WERI-Rb-1 (cell line): ENCODE measurements around the gene DPP3.
"Not testable (repeated sequence)": the region's sequence is repeated elsewhere in the genome, so short reads cannot be mapped to it uniquely, and the experiment has no call there.

Experiments
- DNase-seq: peaks from one replicate; pipeline ENCODE4 v3.0.0-alpha.2; 2020
- H3K27ac ChIP-seq: fragments of 250-450 bp; sonication (Bioruptor Pico); 2 replicates; pipeline ENCODE4 v1.5.1; 2020; ENCODE audit warnings: mild to moderate bottlenecking, moderate library complexity
- H3K27me3 ChIP-seq: fragments of 250-450 bp; sonication (Bioruptor Pico); 2 replicates; pipeline ENCODE4 v1.5.1; 2021; ENCODE audit warnings: mild to moderate bottlenecking, low read depth, moderate library complexity; ENCODE audit not compliant: insufficient read depth, severe bottlenecking
- H3K36me3 ChIP-seq: fragments of 250-450 bp; sonication (Bioruptor Pico); 2 replicates; pipeline ENCODE4 v1.5.1; 2020; ENCODE audit warnings: mild to moderate bottlenecking, moderate library complexity
- H3K4me3 ChIP-seq: 2 replicates; pipeline ENCODE4 v1.5.1; 2011; ENCODE audit warnings: low read depth, mild to moderate bottlenecking, control low read depth, low read length
- H3K9me3 ChIP-seq: fragments of 250-450 bp; sonication (Bioruptor Pico); 2 replicates; pipeline ENCODE4 v1.5.1; 2021; ENCODE audit warnings: mild to moderate bottlenecking, moderate library complexity; ENCODE audit not compliant: severe bottlenecking
- TF ChIP-seq, protein P1 (sequence below): IDR thresholded peaks from 2 replicates; pipeline ENCODE4 v1.5.1; 2011; ENCODE audit warnings: low read depth, mild to moderate bottlenecking, control low read depth, inconsistent platforms, low read length

DPP3 gene

GRCh38 chr11:66531841-66532240, 51.6 kb downstream of the DPP3 start:
- Histone ChIP-seq H3K36me3 (peaks cover 28% of the 10 kb centered on the region), H3K27ac (no peak overlapping the region), H3K9me3 (no peaks in the 10 kb centered on the region), H3K27me3 (no peaks in the 10 kb centered on the region), H3K4me3 (no peak overlapping the region)
- TF ChIP-seq, protein P1, sequence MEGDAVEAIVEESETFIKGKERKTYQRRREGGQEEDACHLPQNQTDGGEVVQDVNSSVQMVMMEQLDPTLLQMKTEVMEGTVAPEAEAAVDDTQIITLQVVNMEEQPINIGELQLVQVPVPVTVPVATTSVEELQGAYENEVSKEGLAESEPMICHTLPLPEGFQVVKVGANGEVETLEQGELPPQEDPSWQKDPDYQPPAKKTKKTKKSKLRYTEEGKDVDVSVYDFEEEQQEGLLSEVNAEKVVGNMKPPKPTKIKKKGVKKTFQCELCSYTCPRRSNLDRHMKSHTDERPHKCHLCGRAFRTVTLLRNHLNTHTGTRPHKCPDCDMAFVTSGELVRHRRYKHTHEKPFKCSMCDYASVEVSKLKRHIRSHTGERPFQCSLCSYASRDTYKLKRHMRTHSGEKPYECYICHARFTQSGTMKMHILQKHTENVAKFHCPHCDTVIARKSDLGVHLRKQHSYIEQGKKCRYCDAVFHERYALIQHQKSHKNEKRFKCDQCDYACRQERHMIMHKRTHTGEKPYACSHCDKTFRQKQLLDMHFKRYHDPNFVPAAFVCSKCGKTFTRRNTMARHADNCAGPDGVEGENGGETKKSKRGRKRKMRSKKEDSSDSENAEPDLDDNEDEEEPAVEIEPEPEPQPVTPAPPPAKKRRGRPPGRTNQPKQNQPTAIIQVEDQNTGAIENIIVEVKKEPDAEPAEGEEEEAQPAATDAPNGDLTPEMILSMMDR: no peak
- no peak for DNase-seq

DNA sequence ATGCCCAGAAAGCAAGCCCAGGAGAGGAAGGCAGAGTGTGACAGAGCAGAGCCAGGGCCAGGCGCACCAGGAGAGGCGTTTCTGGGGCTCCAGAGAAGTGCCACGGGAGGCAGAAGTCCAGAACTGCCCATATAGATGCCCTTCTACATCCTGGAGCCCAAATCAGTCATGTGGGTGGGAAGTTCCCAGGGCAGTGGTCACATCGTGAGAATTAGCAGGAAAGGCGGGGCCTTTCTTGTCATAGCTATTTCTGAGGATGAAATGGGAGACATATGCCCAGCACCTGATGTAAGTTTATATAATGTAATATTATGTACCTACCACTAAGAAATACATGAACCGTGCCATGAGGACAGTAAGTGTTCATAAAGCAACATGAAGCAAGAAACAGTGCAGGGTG, 52.5 kb downstream of the DPP3 start:
- peaks cover 31% of the 10 kb centered on the region for H3K36me3 ChIP-seq
- TF ChIP-seq, protein P1: no peak
- H3K27ac ChIP-seq: no peak overlapping the region
- no peaks in the 10 kb centered on the region for H3K27me3 ChIP-seq
- no peak overlapping the region for H3K4me3 ChIP-seq
- no peaks in the 10 kb centered on the region for H3K9me3 ChIP-seq
- DNase-seq: no peak

DNA sequence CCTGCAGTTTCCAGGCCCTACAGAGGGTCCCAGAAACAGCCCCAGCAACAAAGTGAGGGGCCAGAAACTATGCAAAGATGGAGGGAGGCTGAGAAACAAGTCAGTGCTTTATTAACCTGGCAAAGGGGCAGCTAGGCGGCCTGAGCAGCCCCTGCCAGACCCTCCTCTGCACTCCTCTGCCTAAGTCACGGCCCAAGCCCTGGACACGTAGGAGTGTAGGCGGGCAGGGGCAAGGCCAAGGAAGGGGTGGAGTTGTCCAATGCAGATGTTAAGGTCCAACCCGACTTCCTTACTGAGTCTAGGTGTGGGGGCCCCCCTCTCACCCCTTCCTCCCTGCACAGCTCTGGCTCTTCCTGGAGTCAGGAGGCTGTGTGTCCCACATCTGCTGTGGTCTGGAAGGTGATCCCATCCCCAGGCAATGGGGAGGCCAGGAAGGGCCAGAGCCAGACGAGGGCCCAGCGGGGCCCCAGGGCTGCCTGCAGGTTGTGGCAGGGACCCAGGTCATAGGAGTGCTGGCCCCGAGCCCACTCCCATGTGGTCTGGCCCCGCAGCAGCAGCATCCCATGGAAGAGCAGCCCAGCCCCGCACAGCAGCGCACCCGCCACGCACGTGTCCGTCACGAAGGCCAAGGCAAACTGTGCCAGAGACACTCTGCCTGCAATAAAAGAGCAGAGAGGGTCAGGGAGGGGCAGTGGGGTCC, 59.1 kb downstream of the DPP3 start:
- TF ChIP-seq, protein P1: no peak
- Histone ChIP-seq H3K9me3 (no peaks in the 10 kb centered on the region), H3K27ac (no peak overlapping the region), H3K4me3 (no peak overlapping the region), H3K36me3 (peaks cover 19% of the 10 kb centered on the region), H3K27me3 (no peaks in the 10 kb centered on the region)
- no peak for DNase-seq

DNA sequence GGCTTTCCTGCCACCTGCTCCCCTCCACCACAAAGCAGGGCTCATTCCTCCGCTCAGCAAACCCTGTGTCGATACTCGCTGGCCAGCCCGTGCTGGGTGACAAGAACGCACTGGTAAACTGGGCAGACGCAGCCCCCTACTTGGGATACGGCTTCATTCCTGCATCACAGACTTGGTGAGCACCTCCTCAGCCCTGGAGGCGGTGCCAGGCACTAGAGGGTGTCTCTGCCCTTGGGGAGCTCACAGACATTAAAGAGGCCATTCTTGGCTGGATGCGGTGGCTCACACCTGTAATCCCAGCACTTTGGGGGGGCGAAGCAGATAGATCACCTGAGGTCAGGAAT, 59.6 kb downstream of the DPP3 start:
- Histone ChIP-seq H3K27ac (no peak overlapping the region), H3K4me3 (no peak overlapping the region), H3K9me3 (no peaks in the 10 kb centered on the region), H3K36me3 (peaks cover 19% of the 10 kb centered on the region), H3K27me3 (no peaks in the 10 kb centered on the region)
- DNase-seq: no peak
- TF ChIP-seq, protein P1: no peak

GRCh38 chr11:66540598-66540997, 60.4 kb downstream of the DPP3 start:
- not testable (repeated sequence) for DNase-seq, H3K4me3 ChIP-seq

GRCh38 chr11:66541892-66542291, 61.7 kb downstream of the DPP3 start:
- TF ChIP-seq, protein P1: no peak
- H3K4me3 ChIP-seq: no peak overlapping the region
- H3K36me3 ChIP-seq: peaks cover 5% of the 10 kb centered on the region
- H3K27ac ChIP-seq: no peak overlapping the region
- H3K9me3 ChIP-seq: no peaks in the 10 kb centered on the region
- DNase-seq: no peak
- H3K27me3 ChIP-seq: no peaks in the 10 kb centered on the region

More at GRCh38 chr11:66540598-66540997, 60.4 kb downstream of the DPP3 start:
- H3K9me3 ChIP-seq, H3K27me3 ChIP-seq, H3K27ac ChIP-seq: not testable (repeated sequence)
- H3K36me3 ChIP-seq: peaks cover 15% of the 10 kb centered on the region
